Thyroid gland (tissue), 4 donors: ENCODE results near the gene KIF13A.

Source experiments
- CTCF ChIP-seq, 6 experiments: fragments of 200-600 bp in 3 of 6; fragments of 450-650 bp in 3 of 6; sonication (generic) in 3 of 6; IDR thresholded peaks; one replicate each; pipeline ENCODE4 v1.5.1; 2016 to 2019; ENCODE audit warnings: antibody characterized with exemption in 6 of 6, mild to moderate bottlenecking in 2 of 6, inconsistent platforms in 1 of 6, moderate library complexity in 1 of 6
- POLR2A ChIP-seq, 2 donors: fragments of 450-650 bp; IDR thresholded peaks; one replicate each; pipeline ENCODE4 v1.6.1; 2017; ENCODE audit warnings: antibody characterized with exemption in 2 of 2, mild to moderate bottlenecking in 2 of 2, moderate library complexity in 1 of 2

- no peak for TF ChIP-seq CTCF (IDR thresholded peaks at IDR 0.05)
- TF ChIP-seq POLR2A (IDR thresholded peaks at IDR 0.05): no peak
Observed at GRCh38 chr6:17856306-17856705, 131.1 kb downstream of the KIF13A start.
